Hair follicular keratinocyte (primary cell): ENCODE results near the gene FOXL1. TPM values are rescaled to one million over a fixed set of nuclear protein-coding genes. Genes with fewer than 3 reads are reported as not detected.

Source experiments
- total RNA-seq: library from RNA; depleted of rRNA; stranded (reverse); fragments of >200 nt; gene quantifications from 2 replicates; pipeline ENCODE4 v1.2.3, GENCODE V29; 2015

FOXL1 gene
- 6.0 and 7.9 TPM in 2 replicates for total RNA-seq

DNA sequence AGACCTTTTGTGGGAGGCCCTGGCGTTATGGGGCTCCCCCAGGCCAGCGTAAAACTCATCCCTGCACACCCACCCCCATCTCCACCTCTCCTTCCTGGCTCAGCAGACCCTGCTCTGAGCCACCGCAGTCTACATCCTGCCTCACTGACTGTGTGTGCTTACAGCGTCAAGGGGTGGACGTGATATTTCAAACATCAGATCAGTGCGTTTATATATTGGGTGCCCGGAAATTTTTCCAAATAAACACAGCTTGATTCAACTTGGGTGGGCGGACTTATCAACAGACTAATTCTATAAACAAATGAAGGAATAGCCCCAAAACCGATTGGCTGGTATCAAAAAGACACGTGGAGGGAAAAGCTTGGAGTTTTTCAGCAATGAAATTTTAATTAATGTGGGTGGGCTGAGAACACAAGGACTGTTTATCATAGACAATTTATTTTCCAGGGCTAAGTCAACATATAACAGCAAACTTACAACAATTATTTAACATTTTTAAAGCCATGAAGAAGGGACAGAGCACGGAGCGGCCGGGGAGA, at the start of gene FOXL1:
TSS of gene FOXL1 (plus strand) at position 489 of the 539 bp plus-strand sequence. CDS start 175 bp downstream, outside the sequence.

DNA sequence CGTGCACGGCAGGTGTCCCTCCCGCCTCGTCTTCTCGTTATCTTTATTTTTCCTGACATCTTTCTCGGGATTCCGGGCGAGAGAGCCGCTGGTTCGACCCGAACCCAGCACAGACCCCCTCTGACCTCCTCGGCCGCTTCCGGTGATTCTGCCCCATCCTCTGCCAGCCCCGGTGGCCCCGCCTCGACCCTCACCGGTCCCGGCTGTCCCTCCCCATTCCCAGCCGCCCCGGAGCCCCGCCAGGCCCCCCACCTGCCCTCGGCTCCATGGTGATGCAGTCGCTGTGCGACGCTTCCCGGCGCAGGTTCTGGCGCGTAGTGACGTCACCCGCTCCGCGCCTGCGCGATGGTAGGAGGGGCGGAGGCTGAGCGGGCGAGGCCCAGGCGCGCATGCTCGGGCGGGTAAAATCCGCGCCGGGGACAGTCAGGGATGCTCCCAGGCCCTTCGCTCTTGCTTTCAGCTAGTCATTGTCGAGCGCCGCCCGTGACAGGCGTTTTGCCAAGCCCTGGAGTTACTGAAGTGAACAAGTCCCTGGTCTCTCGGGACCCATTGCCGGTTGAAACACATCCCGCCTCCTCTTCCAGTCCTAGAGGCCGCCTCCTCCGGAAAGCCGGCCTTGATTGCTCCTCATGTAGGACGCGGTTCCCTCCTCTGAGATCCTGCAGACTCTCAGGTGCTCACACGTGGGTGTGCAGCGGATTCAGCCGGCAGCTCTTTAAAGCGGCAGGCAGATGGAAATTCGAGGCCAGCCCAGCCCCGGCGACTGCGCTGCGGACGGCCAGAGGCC, 23.2 kb upstream of the FOXL1 start, which contains the start of gene MTHFSD:
TSS of gene MTHFSD (minus strand) at position 319 of the 787 bp plus-strand sequence. CDS start at position 268, 51 bp downstream.

GRCh38 chr16:86566601-86566965, 11.8 kb upstream of the FOXL1 start, which contains the start of gene FOXC2:
TSS of gene FOXC2 (plus strand) at chr16:86566829. CDS start at chr16:86567336, 507 bp downstream.

Other genes starting within 250 kb of the FOXL1 start
- gene FOXF1, start 68.0 kb upstream of the FOXL1 start, total RNA-seq: not detected in 2 replicates
- 15.8 and 16.1 TPM in 2 replicates for gene MTHFSD, start 23.3 kb upstream of the FOXL1 start, total RNA-seq
- 0.49 TPM in 1 of 2 replicates, not detected in the other for gene FOXC2, start 11.7 kb upstream of the FOXL1 start, total RNA-seq